ENCODE measurements around the gene NPHP4. TPM values are rescaled to one million over a fixed set of nuclear protein-coding genes. Genes with fewer than 3 reads are reported as not detected.
A peak's percentile ranks its signal among the peaks of the same experiment; 100 is the strongest.

NPHP4 gene
- polyA plus RNA-seq, 1 of the 3 experiments (the other 2 are of a cell fraction) = 7.0 TPM

DNA sequence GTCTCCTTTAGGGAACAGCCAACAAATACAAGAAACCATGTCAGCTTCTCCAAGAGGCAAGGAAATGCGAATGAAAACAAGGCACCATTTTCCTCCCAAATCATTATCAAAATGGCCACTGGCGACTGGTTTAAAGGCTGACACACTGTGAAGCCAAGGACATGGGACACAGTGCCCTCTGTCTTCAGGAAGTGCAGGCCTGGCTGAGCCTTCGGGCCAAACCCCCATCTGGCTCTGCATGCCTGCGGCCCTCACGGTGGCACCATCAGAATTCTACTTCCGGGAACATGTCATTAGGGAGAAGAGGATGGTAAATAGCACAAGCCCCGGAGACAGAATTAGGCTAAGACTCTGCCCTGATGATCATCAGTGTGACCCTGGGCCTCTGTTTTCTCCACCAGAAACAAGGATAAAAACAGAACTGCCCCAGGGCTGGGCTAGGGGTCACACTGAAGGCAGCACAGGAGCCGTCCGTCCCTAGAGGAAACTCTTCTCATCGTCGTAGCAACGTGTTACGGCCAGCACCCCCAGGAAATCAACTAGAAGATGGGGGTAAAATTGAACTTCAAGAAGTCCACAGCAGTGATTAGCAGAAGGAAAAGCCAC is 103.5 kb downstream of the NPHP4 start:
- no peak overlapping the region for H3K4me3 ChIP-seq (ENCODE audit: low read depth in 2 of 2, low read length in 1 of 2)
- H2AFZ ChIP-seq (ENCODE audit: low read depth) = no peak overlapping the region
- no peak overlapping the region for H3K9ac ChIP-seq
- 95% methylated on average over 11 of the region's 13 CpGs for WGBS (ENCODE audit: low lambda C conversion rate)
- ChIA-PET POLR2A (no interaction called here), CTCF (interaction anchor here (1.0 to 1.1 kb wide), 2 partner anchors 11 to 22 kb away, joined by 3 read pairs; no protein-coding TSS in a partner anchor)
- no peaks in the 10 kb centered on the region for H3K9me2 ChIP-seq
- H3F3A ChIP-seq (replicated peaks; ENCODE audit: insufficient read depth) = no peaks in the 10 kb centered on the region
- no peak overlapping the region; a peak in 1 of 4 replicates for H3K27ac ChIP-seq (ENCODE audit: low read depth in 2 of 2, low read length in 1 of 2)
- peak; percentile 40 for TF ChIP-seq RAD21 (IDR thresholded peaks at IDR 0.05; ENCODE audit: low read length)
- TF ChIP-seq FOXJ3 (CRISPR knock-in tag; IDR thresholded peaks at IDR 0.05) = no peak
- no peaks in the 10 kb centered on the region for H3K27me3 ChIP-seq (ENCODE audit: insufficient read depth)
- H3K9me3 ChIP-seq = no peaks in the 10 kb centered on the region
- H4K20me1 ChIP-seq (ENCODE audit: insufficient read depth) = no peaks in the 10 kb centered on the region
- H3K79me2 ChIP-seq (ENCODE audit: insufficient read depth) = no peaks in the 10 kb centered on the region
- H3K4me1 ChIP-seq (ENCODE audit: control insufficient read depth in 1 of 2, insufficient read depth in 2 of 2, low read depth in 1 of 2, low read length in 1 of 2) = peaks cover 0 to 50% of the 10 kb centered on the region in 2 experiments; a peak in 1 of 4 replicates
- no peaks in the 10 kb centered on the region for H3K36me3 ChIP-seq (replicated peaks in 1 of 2; ENCODE audit: control insufficient read depth in 1 of 2, insufficient read depth in 2 of 2, low read length in 1 of 2)
- DNase-seq = peak; percentile 66
- no peak overlapping the region for H3K4me2 ChIP-seq

DNA sequence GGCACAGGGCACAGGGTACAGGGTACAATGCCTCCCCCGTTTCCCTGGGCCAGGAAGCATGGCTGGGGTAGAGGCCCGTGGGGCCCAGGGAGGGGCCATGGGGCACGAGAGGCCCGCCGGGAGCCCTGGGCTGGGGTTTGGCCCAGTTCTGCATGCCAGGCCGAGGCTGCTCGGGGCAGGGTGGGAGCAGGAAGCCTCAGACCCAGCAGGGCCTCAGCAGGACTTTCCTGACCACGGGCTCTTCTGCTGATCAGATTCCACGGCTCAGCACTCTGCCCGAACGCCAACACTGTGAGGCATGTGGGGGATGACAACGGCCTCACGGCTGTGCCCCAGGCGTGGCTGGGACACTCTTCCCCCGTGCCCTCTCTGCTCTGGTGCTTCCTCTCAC is 104.3 kb downstream of the NPHP4 start:
- H2AFZ ChIP-seq (ENCODE audit: low read depth) = no peak overlapping the region
- no peaks in the 10 kb centered on the region for H3K9me2 ChIP-seq
- no peak overlapping the region for H3K9ac ChIP-seq
- peaks cover 0 to 50% of the 10 kb centered on the region in 2 experiments; a peak in 1 of 4 replicates for H3K4me1 ChIP-seq (ENCODE audit: control insufficient read depth in 1 of 2, insufficient read depth in 2 of 2, low read depth in 1 of 2, low read length in 1 of 2)
- H3K36me3 ChIP-seq (replicated peaks in 1 of 2; ENCODE audit: control insufficient read depth in 1 of 2, insufficient read depth in 2 of 2, low read length in 1 of 2) = peaks cover 0 to under 1% of the 10 kb centered on the region in 2 experiments
- POLR2A ChIA-PET = no interaction called here
- H3K27ac ChIP-seq (ENCODE audit: low read depth in 2 of 2, low read length in 1 of 2) = no peak overlapping the region; a peak in 1 of 4 replicates
- no peak overlapping the region for H3K4me3 ChIP-seq (ENCODE audit: low read depth in 2 of 2, low read length in 1 of 2)
- no peaks in the 10 kb centered on the region for H3K79me2 ChIP-seq (ENCODE audit: insufficient read depth)
- WGBS (ENCODE audit: low lambda C conversion rate) = 92% methylated on average over 4 of the region's 15 CpGs
- no peak overlapping the region for H3K4me2 ChIP-seq
- TF ChIP-seq CHD2 (IDR thresholded peaks at IDR 0.05; ENCODE audit: low read length, partially characterized antibody) = no peak
- no peak for TF ChIP-seq POLR2AphosphoS5 (IDR thresholded peaks at IDR 0.05; ENCODE audit: low read depth, low read length)
- TF ChIP-seq EZH2phosphoT487 (IDR thresholded peaks at IDR 0.05; ENCODE audit: borderline replicate concordance, low read depth) = no peak
- TF ChIP-seq MEF2A (IDR thresholded peaks at IDR 0.05; ENCODE audit: borderline replicate concordance, low read depth) = no peak
- no peak for TF ChIP-seq NRF1 (IDR thresholded peaks at IDR 0.05; ENCODE audit: low read depth, low read length)
- TF ChIP-seq, protein P1, sequence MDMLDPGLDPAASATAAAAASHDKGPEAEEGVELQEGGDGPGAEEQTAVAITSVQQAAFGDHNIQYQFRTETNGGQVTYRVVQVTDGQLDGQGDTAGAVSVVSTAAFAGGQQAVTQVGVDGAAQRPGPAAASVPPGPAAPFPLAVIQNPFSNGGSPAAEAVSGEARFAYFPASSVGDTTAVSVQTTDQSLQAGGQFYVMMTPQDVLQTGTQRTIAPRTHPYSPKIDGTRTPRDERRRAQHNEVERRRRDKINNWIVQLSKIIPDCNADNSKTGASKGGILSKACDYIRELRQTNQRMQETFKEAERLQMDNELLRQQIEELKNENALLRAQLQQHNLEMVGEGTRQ (IDR thresholded peaks at IDR 0.05; ENCODE audit: borderline replicate concordance, low read depth, low read length) = no peak
- TF ChIP-seq, protein P2, sequence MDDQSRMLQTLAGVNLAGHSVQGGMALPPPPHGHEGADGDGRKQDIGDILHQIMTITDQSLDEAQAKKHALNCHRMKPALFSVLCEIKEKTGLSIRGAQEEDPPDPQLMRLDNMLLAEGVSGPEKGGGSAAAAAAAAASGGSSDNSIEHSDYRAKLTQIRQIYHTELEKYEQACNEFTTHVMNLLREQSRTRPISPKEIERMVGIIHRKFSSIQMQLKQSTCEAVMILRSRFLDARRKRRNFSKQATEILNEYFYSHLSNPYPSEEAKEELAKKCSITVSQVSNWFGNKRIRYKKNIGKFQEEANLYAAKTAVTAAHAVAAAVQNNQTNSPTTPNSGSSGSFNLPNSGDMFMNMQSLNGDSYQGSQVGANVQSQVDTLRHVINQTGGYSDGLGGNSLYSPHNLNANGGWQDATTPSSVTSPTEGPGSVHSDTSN (IDR thresholded peaks at IDR 0.05) = no peak
- TF ChIP-seq, protein P3, sequence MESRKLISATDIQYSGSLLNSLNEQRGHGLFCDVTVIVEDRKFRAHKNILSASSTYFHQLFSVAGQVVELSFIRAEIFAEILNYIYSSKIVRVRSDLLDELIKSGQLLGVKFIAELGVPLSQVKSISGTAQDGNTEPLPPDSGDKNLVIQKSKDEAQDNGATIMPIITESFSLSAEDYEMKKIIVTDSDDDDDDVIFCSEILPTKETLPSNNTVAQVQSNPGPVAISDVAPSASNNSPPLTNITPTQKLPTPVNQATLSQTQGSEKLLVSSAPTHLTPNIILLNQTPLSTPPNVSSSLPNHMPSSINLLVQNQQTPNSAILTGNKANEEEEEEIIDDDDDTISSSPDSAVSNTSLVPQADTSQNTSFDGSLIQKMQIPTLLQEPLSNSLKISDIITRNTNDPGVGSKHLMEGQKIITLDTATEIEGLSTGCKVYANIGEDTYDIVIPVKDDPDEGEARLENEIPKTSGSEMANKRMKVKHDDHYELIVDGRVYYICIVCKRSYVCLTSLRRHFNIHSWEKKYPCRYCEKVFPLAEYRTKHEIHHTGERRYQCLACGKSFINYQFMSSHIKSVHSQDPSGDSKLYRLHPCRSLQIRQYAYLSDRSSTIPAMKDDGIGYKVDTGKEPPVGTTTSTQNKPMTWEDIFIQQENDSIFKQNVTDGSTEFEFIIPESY (IDR thresholded peaks at IDR 0.05; ENCODE audit: borderline replicate concordance, low read depth) = no peak
- TF ChIP-seq RXRA (IDR thresholded peaks at IDR 0.05; ENCODE audit: borderline replicate concordance, low read depth) = no peak
- no peak for TF ChIP-seq RCOR1 (IDR thresholded peaks at IDR 0.05; ENCODE audit: low read length)
- no peak for TF ChIP-seq FOXM1 (IDR thresholded peaks at IDR 0.05; ENCODE audit: low read depth)
- no peaks in the 10 kb centered on the region for H3F3A ChIP-seq (replicated peaks; ENCODE audit: insufficient read depth)
- CTCF ChIA-PET = no interaction called here
- no peaks in the 10 kb centered on the region for H3K27me3 ChIP-seq (ENCODE audit: insufficient read depth)
- H3K9me3 ChIP-seq = no peaks in the 10 kb centered on the region
- DNase-seq = no peak
- no peaks in the 10 kb centered on the region for H4K20me1 ChIP-seq (ENCODE audit: insufficient read depth)
